Fibroblast of peridontal ligament (primary cell): ENCODE data around the gene PNN.
"Not testable (repeated sequence)": the region's sequence is repeated elsewhere in the genome, so short reads cannot be mapped to it uniquely, and the experiment has no call there.

Experiments used
- DNase-seq: peaks from one replicate; pipeline ENCODE4 v3.0.0-alpha.2; 2010; ENCODE audit errors: extremely low read depth

Gene PNN

DNA sequence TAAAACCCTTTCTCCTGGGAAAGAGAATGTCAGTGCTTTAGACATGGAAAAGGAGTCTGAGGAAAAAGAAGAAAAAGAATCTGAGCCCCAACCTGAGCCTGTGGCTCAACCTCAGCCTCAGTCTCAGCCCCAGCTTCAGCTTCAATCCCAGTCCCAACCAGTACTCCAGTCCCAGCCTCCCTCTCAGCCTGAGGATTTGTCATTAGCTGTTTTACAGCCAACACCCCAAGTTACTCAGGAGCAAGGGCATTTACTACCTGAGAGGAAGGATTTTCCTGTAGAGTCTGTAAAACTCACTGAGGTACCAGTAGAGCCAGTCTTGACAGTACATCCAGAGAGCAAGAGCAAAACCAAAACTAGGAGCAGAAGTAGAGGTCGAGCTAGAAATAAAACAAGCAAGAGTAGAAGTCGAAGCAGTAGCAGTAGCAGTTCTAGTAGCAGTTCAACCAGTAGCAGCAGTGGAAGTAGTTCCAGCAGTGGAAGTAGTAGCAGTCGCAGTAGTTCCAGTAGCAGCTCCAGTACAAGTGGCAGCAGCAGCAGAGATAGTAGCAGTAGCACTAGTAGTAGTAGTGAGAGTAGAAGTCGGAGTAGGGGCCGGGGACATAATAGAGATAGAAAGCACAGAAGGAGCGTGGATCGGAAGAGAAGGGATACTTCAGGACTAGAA, 6.1 kb downstream of the PNN start:
- DNase-seq, result no peak

DNA sequence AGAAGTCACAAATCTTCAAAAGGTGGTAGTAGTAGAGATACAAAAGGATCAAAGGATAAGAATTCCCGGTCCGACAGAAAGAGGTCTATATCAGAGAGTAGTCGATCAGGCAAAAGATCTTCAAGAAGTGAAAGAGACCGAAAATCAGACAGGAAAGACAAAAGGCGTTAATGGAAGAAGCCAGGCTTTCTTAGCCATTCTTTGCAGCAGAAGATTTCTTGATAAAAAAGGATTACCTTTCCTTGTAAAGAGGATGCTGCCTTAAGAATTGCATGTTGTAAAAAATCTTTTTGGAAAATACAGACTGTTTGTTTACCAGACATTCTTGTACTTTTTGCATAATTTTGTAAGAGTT, 6.6 kb downstream of the PNN start:
- no peak for DNase-seq

DNA sequence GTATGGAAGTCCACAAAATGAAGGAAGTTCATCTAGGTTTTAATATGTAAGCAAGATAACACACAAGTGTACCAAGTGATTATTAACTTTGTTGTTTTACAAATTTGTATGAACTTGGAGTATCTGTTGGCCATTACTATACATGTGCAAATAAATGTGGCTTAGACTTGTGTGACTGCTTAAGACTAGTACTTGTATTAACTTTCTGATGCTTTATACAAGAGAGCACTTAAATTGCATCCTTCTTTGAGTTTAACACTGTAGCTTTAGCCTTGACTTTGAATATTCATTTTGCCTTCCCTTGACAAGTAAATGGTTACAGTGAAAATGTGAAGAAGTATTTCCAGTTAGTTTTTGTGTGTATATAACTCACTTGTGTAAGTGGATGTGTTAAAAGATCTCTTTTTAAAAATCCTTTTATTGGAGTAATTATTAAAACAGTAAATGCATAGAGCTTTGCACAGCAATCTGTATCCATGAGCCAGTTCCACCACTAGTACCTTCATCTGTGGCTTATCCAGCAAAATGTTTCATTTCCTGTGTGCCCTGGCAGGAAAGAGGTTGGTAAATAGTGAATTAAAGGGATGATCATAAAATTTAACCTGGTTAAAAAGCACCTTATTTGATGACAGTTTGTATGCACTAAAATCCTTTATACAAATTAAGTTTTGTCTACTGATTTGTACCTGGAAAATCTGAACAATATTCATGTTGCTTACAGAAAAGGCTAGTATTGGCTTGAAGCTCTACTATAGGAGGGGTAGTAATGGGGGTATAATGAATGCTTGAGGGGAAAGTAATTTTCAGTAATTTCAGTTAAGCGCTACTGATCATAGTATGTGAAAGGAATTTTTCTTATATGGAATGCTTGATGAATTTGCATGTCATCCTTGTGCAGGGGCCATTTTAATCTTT, 8.0 kb downstream of the PNN start:
- no peak for DNase-seq

DNA sequence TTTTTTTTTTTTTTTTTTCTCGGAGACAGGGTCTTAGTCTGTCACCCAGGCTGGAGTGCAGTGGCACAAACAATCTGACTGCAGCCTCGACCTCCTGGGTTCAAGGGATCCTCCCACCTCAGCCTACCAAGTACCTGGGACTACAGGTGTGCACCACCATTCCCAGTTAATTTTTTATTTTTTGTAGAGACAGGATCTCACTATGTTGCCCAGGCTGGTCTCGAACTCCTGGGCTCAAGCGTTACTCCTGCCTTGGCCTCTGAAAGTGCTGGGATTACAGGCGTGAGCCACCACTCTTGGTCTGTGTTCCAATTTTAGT, 8.6 kb downstream of the PNN start:
- not testable (repeated sequence) for DNase-seq

DNA sequence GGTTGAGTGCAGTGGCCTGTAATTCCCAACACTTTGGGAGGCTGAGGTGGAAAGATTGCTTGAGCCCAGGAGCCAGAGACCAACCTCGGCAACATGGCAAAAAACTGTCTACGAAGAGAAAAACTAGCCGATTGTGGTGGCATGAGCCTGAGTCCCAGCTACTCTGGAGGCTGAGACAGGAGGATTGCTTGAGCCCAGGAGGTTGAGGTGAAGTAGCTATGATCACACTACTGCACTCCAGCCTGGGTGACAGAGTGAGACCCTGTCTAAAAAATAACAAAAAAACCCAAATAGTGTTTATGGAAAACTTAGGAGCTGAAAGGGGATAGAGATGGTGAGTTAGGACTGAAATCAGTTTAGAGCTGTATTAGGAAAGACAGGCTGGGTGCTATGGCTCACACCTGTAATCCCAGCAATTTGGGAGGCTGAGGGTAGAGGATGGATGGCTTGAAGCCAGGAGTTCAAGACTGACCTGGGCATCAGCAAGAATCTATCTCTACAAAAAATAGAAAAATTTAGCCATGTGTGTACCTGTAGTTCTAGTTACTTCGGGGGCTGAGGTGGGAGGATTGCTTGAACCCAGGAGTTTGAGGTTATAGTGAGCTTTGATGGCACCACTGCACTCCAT, 9.7 kb downstream of the PNN start:
- no peak for DNase-seq

DNA sequence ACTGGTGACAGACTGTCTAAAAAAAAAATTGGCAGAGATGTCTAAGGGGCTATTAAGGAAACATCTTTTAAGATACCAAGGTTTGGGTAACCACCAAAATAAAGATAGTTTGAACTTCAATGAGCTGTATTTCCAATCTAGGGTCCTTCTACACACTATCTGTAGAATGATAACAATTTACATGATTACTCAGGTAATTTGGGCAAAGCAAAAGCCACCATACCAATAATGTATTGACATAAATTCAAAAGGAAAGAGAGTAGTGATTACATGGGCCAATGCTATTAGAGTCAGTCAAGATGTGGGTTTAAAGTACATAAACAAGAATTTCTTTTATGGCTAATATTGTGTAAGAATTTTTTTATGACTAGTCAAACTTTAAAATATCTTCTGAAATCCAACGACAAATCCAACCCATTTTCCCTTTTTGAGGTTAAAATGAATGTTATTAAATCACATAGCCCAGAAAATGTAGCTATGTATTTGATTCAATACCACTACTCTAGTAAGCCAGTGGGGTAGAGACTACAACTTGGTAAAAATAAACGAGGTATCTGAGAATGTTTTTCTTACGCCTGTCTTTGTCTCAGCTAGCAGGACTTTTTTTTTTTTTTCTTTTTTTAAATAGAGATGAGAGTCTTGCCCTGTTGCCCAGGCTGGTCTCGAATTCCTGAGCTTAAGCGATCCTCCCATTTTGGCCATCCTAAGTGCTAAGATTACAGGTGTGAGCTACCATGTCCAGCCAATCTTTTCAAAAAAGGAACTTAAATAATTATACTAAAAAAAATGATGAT, 10.4 kb downstream of the PNN start:
- DNase-seq, result no peak

DNA sequence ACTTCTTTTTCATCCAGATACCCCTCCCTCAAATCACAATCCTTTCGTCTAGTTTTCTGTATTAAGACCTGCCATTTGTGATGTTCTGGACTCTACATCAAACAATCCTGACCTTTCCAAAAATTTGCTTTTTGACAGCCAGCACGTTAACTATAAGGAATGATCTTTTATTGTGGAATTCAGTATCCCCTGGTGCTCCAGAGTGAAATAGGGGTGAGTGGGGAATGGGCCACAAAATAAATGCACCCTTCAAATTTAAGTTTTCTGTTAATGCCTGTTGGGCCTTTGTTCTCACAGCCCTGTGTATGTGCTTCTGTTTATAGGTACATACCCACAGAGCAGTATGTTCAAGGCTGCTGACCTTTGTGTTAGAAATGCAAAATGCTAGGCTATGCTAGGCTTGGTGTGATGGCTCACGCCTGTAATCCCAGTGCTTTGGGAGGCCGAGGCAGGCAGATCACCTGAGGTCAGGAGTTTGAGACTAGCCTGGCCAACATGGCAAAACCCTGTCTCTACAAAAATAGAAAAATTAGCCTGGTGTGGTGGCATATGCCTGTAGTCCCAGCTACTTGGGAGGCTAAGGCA, 12.0 kb downstream of the PNN start:
- no peak for DNase-seq

DNA sequence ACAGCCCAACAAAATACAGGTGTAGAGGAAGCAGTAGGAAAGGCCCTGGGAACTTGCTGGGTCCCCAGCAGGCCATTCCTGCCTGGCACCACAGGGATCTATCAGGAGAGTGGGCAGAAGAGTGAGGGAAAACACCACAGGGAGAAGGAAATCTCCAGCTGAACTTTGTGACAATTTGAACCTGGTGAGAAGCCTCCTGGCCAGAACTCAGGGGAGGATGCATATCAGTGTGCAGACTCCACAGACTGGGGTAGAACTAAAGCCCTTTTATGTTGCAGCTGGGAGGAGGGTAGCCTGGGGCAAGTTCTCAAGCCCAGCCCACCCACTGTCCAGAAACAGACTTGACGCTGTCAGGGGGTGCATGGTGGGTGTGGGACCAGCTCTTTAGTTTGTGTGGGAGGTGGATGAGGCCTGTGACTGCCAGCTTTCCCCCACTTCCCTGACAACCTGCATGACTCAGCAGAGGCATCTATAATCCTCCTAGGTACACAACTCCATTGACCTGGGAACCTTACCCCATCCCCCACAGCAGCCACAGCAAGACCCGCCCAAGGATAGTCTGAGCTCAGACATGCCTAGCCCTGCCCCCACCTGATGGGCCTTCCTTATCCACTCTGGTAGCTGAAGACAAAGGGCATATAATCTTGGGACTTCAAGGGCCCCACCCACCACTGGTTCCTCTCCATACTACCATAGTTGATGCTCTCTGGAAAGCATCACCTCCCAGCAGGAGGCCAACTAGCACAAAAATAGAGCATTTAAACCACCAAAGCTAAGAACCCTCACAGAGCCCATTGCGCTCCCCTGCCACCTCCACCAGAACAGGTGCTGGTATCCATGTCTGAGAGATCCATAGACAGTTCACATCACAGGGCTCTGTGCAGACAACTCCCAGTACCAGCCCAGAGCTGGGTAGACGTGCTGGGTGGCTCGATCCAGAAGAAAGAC, 28.9 kb downstream of the PNN start:
- no peak for DNase-seq

DNA sequence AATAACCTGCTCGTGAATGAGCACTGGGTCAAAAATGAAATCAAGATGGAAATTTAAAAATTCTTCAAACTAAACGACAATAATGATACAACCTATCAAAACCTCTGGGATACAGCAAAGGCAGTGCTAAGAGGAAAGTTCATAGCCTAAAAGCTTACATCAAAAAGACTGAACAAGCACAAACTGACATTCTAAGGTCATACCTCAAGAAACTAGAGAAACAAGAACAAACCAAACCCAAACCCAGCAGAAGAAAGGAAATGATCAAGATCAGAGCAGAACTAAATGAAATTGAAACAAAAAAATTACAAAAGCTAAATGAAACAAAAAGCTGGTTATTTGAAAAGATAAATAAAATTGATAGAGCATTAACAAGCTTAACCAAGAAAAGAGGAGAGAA, 32.4 kb downstream of the PNN start:
- DNase-seq, result not testable (repeated sequence)

DNA sequence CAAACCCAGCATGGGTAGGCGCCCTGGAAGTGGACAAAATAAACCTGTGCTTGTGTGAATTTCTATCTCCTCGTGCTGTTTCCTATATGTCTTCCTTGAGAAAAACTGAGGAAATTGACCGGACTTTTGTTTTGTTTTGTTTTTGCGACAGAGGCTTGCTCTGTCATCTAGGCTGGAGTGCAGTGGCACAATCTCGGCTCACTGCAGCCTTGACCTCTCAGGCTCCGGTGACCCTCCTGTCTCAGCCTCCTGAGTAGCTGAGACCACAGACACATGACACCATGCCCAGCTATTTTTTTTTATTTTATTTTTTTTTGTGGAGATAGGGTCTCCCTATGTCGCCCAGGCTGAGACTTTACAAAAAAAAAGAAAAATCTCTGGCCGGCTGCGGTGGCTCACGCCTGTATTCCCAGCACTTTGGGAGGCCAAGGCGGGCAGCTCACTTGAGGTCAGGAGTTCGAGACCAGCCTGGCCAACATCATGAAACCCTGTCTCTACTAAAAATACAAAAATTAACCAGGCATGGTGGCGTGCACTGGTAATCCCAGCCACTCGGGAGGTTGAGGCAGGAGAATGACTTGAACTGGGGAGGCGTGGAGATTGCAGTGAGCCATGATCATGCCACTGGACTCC, 36.2 kb downstream of the PNN start:
- no peak for DNase-seq

DNA sequence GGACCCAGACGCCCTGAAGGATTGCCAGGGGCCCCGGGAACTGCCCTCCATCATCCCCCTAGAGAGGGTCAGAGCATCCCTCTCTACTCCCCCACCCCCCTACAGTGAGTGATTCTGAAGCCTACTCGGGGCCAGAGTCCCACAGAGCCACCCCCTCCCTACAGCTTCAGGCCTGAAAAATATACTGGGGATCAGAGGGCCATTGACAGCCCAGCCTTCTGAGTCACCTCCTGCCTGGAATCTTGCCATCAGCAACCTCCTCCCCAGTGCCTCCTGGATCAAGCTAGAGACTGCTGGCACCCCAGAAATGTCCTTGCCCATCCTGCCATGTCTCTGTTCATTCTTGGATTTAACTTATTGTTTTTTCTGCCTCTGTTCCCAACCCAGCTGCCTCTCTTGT, 37.0 kb downstream of the PNN start:
- no peak for DNase-seq

DNA sequence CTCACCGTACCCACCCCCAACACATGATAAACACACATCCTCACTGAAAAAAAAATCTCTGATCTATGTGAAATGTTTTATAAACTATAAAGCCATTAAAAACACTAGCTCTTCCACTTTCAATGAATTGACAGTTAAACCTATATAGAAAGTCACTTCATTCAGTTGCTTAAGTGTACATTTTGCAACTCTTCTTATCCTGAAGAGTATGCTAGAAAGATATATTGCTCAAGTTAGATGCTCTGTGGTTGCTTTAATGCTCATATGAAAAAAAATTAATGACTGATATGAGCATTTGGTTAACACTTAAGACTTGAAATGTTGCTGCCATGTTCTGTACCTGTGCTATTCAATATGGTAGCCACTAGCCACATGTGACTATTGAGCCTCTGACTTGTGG, 37.6 kb downstream of the PNN start:
- DNase-seq, result no peak

DNA sequence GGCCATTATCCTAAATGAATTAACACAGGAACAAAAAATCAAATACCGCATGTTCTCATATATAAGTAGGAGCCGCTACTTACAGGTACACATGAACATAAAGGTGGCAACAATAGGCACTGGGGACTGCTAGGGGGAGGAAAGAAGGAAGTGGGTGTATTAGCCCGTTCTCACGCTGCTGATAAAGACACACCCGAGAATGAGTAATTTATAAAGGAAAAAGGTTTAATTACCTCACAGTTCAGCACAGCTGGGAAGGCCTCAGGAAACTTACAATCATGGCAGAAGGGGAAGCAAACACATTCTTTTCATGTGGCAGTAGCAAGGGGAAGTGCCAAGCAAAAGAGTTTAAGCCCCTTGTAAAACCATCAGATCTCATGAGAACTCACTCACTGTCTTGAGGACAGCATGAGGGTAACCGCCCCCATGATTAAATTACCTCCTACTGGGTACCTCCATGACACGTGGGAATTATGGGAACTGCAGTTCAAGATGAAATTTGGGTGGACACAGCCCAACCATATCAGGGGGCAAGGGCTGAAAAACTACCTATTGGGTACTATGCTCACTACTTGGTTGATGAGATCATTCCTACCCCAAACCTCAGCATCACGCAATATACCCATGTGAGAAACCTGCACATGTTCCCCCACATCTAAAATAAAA, 42.3 kb downstream of the PNN start:
- DNase-seq, result no peak

DNA sequence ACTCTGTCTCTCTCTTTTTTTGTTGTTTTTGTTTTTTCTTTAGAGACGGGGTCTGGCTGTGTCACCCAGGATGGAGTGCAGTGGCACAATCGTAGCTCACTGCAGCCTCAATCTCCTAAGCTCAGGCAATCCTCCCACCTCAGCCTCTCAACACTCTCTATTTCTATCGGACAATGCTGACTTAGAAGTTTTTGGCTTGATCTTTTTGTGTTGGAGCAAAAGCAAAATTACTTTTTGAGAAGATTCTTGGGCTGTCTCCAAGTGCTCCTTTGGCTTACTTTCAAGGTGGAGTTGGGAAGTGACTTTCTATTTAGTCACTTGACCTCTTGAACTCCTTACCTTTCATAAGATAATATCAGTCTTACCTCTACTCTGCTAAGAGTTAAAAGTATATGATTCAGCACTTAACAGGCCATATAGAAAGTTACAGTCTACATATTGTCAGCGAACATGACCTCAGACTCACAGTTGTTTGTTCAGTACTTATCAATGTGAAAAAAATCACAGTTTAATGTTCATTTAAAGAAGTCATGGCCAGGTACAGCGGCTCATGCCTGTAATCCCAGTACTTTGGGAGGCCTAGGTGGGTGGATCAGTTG, 43.2 kb downstream of the PNN start:
- DNase-seq, result peak; percentile 11

DNA sequence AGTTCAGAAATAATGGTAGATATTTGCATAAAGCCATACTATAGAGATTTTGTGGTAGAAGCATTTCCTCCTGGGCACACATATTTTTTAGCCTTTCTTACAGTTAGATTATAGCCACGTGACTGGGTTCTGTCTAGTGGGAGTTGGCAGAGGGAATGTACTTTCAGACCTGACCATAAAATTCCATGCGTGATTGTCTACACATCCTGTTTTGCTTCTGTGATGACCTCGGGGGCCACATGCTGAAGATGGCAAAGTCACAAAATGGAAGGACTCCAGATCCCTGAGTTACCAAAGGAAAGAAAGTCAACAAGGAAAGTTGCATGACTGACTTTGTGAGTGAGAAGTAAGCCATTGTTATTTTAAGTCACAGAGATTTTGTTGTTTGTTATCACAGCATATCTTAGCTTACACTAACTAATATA, 44.0 kb downstream of the PNN start:
- peak; percentile 15 for DNase-seq

DNA sequence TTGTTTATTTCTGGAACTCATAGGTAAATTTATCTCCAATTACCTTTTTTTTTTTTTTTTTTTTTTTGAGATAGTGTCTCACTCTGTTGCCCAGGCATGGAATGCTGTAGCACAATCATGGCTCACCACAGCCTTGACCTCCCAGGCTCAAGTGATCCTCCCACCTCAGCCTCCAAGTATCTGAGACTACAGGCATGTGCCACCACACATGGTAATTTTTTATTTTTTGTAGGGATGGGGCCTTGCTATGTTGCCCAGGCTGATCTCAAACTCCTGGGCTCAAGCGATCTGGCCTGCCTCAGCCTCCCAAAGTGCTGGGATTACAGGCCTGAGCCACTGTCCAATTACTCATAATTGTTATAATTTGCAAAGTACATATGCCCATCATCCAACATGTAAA, 45.4 kb downstream of the PNN start:
- not testable (repeated sequence) for DNase-seq

DNA sequence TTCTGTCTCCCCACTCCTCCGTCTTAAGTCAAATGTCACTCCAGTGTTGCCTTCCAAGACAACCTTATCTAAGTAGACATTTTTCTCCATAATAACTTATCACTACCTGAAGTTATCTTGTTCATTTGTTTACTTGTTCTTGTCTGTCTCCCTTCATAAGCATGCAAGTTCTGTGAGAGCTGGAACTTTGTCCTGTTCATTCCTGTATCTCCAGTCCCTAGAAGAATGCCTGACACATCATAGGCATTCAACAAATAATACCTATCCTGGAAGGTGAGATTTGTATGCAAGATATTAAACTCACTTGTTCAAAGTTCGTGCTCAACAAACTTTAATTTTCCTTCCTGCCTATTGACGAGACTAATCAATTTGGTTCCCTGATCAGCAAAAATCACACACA, 53.0 kb downstream of the PNN start:
- DNase-seq, result no peak

DNA sequence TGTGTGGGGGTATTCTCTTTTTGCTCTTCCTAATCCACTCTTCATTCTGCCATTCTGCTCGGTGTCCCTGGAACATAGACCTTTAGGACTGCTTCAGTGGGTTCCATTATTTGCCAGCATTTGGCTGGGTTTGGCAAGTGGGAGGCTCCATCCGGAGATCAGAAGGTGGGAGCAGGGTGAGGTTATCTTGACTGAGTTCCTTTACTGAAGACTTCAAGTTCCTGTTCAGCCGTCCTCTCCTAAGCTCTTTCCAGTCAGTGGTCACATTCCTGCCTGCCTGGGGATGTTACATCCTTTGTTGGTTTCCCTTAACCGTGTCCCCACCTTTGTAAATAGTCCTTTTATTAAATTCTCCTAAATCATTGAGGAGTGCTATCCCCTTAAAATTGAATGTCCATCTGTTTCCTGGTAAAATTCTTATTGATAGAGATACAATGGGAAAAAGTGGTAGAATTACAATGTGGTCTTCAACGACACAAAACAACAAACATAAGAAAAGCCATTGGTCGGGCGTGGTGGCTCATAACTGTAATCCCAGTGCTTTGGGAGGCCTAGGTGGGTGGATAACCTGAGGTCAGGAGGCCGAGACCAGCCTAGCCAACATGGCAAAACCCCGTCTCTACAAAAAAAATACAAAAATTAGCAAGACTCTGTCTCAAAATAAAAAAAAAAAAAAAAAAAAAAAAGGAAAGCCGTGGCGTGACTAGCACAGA, 53.6 kb downstream of the PNN start:
- DNase-seq, result no peak

DNA sequence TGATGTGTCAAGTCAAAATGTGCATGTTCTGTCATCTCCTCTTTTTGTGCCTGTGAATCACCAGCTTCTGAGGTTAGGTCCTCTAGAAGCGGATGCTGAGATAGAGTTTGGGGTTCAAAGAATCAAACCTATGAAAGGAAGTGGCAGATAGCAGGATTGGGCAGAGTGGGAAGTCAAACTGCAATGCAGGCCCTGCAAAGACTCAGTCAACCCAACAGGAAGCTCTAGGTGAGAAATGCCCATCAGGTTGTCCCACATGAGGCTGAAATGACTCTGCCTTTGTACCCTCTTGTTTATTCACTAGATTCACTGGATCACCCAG, 54.1 kb downstream of the PNN start:
- DNase-seq, result peak; percentile 64
